Ovary (tissue), 3 donors: ENCODE data around the gene OPRD1.

Experiments used
- CTCF ChIP-seq, 3 donors: fragments of 450-650 bp in 2 of 3; fragments of 200-600 bp in 1 of 3; IDR thresholded peaks; one replicate each; pipeline versions ENCODE4 v1.5.1 to v1.8.0; 2016 to 2022; ENCODE audit warnings: antibody characterized with exemption in 3 of 3, mild to moderate bottlenecking in 1 of 3
- EP300 ChIP-seq: sonication (generic); formaldehyde crosslinking; IDR thresholded peaks from one replicate; pipeline ENCODE4 v1.6.1; 2017; ENCODE audit warnings: antibody characterized with exemption
- POLR2A ChIP-seq: fragments of 450-650 bp; IDR thresholded peaks from one replicate; pipeline ENCODE4 v1.6.1; 2017; ENCODE audit warnings: antibody characterized with exemption, mild to moderate bottlenecking, moderate library complexity
- donor health status: DM: no; HTN: no; CAD: no.

- TF ChIP-seq CTCF (IDR thresholded peaks at IDR 0.05) (peak; percentile 59 to 89 (median 80)), POLR2A (no peak), EP300 (no peak)
Measured at GRCh38 chr1:28877132-28877781, 65.3 kb downstream of the OPRD1 start.
